ENCODE data around the gene RFTN2. TPM values are rescaled to one million over a fixed set of nuclear protein-coding genes. Genes with fewer than 3 reads are reported as not detected.
A peak's percentile ranks its signal among the peaks of the same experiment; 100 is the strongest.

Gene RFTN2
- total and polyA plus RNA-seq, 2 experiments from 2014 or later = 0.42 to 2.1 TPM

GRCh38 chr2:197657562-197657961 is 17.8 kb downstream of the RFTN2 start:
- Mint-ChIP-seq H3K4me1 (peaks cover 16% of the 10 kb centered on the region), H3K4me3 (no peak overlapping the region), H3K9me3 (no peaks in the 10 kb centered on the region; the same call in 2 of the 3 replicates), H3K27me3 (ENCODE audit: insufficient read depth, low read depth, poor library complexity) (no peaks in the 10 kb centered on the region), H3K36me3 (ENCODE audit: low read depth) (no peaks in the 10 kb centered on the region; the same call in 2 of the 3 replicates), H3K27ac (no peak overlapping the region)
- H3K27me3 ChIP-seq (ENCODE audit: insufficient read depth) = no peaks in the 10 kb centered on the region
- DNase-seq (ENCODE audit: low spot score) (no peak), ATAC-seq (peak; percentile 56; the same call in 2 of the 3 replicates)
- no peak overlapping the region for H3K4me3 ChIP-seq
- TF ChIP-seq STAT1 (IDR thresholded peaks at IDR 0.05; ENCODE audit: unreplicated experiment) = no peak
- TF ChIP-seq EZH2 (IDR thresholded peaks at IDR 0.05; ENCODE audit: low read depth, unreplicated experiment) = no peak
- TF ChIP-seq REST (IDR thresholded peaks at IDR 0.05; ENCODE audit: unreplicated experiment) = no peak
- TF ChIP-seq CTCF (conservative IDR thresholded peaks at IDR 0.05; ENCODE audit: low read depth in 2 of 2) = no peak
- no peak for TF ChIP-seq ZNF462 (CRISPR knock-in tag; IDR thresholded peaks at IDR 0.05)
- TF ChIP-seq NANOG (IDR thresholded peaks at IDR 0.05; ENCODE audit: borderline replicate concordance) = no peak
- no peak for TF ChIP-seq ZNF114 (CRISPR knock-in tag; IDR thresholded peaks at IDR 0.05)
- no peak for TF ChIP-seq POLR2AphosphoS5 (IDR thresholded peaks at IDR 0.05; ENCODE audit: low read depth)
- no peak for TF ChIP-seq ZNF331 (CRISPR knock-in tag; IDR thresholded peaks at IDR 0.05; ENCODE audit: low read depth)
- TF ChIP-seq CREB1 (CRISPR knock-in tag; IDR thresholded peaks at IDR 0.05; ENCODE audit: low read depth) = no peak
- no peak for TF ChIP-seq ETS1 (IDR thresholded peaks at IDR 0.05)
- TF ChIP-seq EZH2phosphoT487 (IDR thresholded peaks at IDR 0.05; ENCODE audit: unreplicated experiment) = no peak
- TF ChIP-seq JUNB (IDR thresholded peaks at IDR 0.05; ENCODE audit: unreplicated experiment) = no peak
- H3K27ac ChIP-seq (ENCODE audit: low read depth) = 0 out of 2 replicates have a peak overlapping the region, but pooled peaks have one; percentile 2
- H3K9me2 ChIP-seq (ENCODE audit: insufficient read depth) = no peaks in the 10 kb centered on the region
- H4K20me1 ChIP-seq (replicated peaks; ENCODE audit: insufficient read depth) = no peaks in the 10 kb centered on the region
- H3K79me2 ChIP-seq (replicated peaks; ENCODE audit: insufficient read depth) = no peaks in the 10 kb centered on the region
- H3K4me1 ChIP-seq (ENCODE audit: insufficient read depth) = peaks cover 9% of the 10 kb centered on the region; the same call in 1 of the 2 replicates
- H3K4me2 ChIP-seq = peak overlapping the region; percentile 1; the same call in 1 of the 2 replicates
- H3F3A ChIP-seq (replicated peaks; ENCODE audit: low read depth) = no peaks in the 10 kb centered on the region; the same call in 1 of the 2 replicates
- no peak overlapping the region for H2AFZ ChIP-seq
- no peaks in the 10 kb centered on the region for H3K36me3 ChIP-seq (ENCODE audit: insufficient read depth)

Data from GM23338 (cell line).